ENCODE measurements around the gene TRIM10. TPM values are rescaled to one million over a fixed set of nuclear protein-coding genes. Genes with fewer than 3 reads are reported as not detected.

Gene TRIM10
- total RNA-seq, 3 donors from 2014 or later: 3.9 to 7.8 (median 5.3) TPM

DNA sequence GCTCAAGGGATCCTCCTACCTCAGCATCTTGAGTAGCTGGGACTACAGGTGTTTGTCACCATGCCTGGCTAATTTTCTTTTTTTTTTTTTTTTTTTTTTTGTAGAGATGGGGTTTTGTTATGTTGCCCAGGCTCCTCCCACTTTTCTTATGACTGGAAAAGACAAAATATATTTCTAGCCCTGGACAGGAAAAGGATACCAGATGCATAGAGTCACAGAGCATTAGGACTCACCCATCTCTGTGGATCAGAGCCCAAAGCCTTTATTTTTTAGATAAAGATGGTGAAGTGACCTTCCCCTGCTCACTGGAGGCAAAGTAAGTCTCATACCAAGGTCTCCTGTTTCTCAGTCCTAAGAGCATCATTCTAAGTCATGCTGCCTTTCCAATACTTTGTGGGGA is 3.4 kb downstream of the TRIM10 start:
- intact Hi-C loops (cut with DNase I, micrococcal nuclease): no loop called here
- Histone ChIP-seq H3K36me3 (ENCODE audit: low read depth) (no peaks in the 10 kb centered on the region), H3K9me3 (no peaks in the 10 kb centered on the region), H3K4me1 (ENCODE audit: low read depth) (peaks cover 18% of the 10 kb centered on the region), H3K4me3 (no peak overlapping the region)
- ATAC-seq (no peak), DNase-seq (no peak)
- TF ChIP-seq, protein P1, sequence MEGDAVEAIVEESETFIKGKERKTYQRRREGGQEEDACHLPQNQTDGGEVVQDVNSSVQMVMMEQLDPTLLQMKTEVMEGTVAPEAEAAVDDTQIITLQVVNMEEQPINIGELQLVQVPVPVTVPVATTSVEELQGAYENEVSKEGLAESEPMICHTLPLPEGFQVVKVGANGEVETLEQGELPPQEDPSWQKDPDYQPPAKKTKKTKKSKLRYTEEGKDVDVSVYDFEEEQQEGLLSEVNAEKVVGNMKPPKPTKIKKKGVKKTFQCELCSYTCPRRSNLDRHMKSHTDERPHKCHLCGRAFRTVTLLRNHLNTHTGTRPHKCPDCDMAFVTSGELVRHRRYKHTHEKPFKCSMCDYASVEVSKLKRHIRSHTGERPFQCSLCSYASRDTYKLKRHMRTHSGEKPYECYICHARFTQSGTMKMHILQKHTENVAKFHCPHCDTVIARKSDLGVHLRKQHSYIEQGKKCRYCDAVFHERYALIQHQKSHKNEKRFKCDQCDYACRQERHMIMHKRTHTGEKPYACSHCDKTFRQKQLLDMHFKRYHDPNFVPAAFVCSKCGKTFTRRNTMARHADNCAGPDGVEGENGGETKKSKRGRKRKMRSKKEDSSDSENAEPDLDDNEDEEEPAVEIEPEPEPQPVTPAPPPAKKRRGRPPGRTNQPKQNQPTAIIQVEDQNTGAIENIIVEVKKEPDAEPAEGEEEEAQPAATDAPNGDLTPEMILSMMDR (IDR thresholded peaks at IDR 0.05): no peak

DNA sequence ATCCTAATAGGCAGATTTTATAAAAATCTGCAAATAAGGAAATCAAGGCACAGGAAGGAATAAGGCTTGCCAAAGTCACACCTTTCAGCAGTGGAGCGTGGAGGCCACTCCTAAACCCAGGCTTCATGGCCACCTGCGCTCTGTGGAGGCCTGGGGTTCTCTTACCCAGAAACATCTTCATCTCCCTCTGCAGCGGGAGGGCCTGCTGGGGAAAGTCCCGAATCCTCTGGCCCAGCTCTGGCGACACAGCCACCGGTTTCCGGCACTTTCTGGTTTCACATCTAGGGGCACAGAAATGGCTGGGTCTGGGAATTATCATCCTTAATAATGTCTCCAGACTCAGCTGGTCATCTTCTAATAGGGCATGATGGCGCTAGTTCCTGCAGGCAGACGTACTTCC is 4.2 kb downstream of the TRIM10 start:
- Histone ChIP-seq H3K9me3 (no peaks in the 10 kb centered on the region), H3K4me3 (no peak overlapping the region), H3K36me3 (ENCODE audit: low read depth) (no peaks in the 10 kb centered on the region), H3K4me1 (ENCODE audit: low read depth) (peaks cover 13% of the 10 kb centered on the region)
- DNase-seq: no peak
- intact Hi-C loops (cut with DNase I, micrococcal nuclease): no loop called here
- no peak for ATAC-seq
- TF ChIP-seq, protein P1 (IDR thresholded peaks at IDR 0.05): no peak

GRCh38 chr6:30156262-30156599 is 4.8 kb downstream of the TRIM10 start:
- Histone ChIP-seq H3K9me3 (no peaks in the 10 kb centered on the region), H3K36me3 (ENCODE audit: low read depth) (no peaks in the 10 kb centered on the region), H3K4me3 (no peak overlapping the region), H3K4me1 (ENCODE audit: low read depth) (peaks cover 13% of the 10 kb centered on the region)
- TF ChIP-seq, protein P1 (IDR thresholded peaks at IDR 0.05): no peak
- intact Hi-C loops (cut with DNase I, micrococcal nuclease): no loop called here
- ATAC-seq (peak; percentile 86), DNase-seq (peak; percentile 61 to 90 (median 65))

DNA sequence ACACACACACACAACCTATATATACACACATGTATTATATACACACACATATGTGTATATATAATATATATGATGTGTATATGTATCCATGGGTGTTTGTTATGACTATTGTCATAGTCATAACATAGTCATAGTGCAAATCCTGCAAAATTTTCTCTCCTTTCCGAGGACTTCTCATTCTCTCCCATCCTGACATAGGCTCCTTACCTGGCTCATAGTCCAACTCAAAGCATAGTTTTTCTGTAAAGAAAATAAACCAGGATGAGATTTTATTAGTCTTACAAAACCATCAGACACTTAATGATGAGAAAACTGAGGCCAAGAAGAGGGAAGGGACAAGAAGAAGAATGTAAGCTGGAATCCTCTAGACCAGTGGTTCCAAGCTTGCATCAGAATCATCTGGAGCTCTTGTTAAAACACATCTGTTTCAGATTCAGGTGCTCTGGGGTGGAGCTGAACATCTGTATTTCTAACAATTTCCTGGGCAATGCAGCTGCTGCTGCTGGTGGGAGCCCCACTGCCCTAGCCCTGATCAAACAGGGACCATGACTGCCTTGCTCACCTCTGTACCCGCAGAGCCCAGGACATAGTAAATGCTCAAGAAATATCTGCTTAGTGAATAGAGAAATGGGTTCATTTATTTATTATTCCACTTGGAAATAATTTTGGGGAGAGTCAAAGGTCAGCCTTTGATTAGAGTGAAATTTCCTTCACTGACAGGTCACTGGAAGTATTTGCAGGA is 5.3 kb downstream of the TRIM10 start:
- intact Hi-C loops (cut with DNase I, micrococcal nuclease): no loop called here
- H3K36me3 ChIP-seq (ENCODE audit: low read depth): no peaks in the 10 kb centered on the region
- H3K4me1 ChIP-seq (ENCODE audit: low read depth): peaks cover 13% of the 10 kb centered on the region
- ATAC-seq: no peak
- no peaks in the 10 kb centered on the region for H3K9me3 ChIP-seq
- H3K4me3 ChIP-seq: no peak overlapping the region
- TF ChIP-seq, protein P1 (IDR thresholded peaks at IDR 0.05): no peak
- DNase-seq: no peak

GRCh38 chr6:30154709-30155519 is 6.1 kb downstream of the TRIM10 start:
- intact Hi-C loops (cut with DNase I, micrococcal nuclease): no loop called here
- ATAC-seq (peak; percentile 85), DNase-seq (peak in 2 of 3 donors; percentile 65 to 73)
- Histone ChIP-seq H3K4me1 (ENCODE audit: low read depth) (peaks cover 13% of the 10 kb centered on the region), H3K36me3 (ENCODE audit: low read depth) (no peaks in the 10 kb centered on the region), H3K9me3 (no peaks in the 10 kb centered on the region), H3K4me3 (no peak overlapping the region)
- TF ChIP-seq, protein P1 (IDR thresholded peaks at IDR 0.05): no peak
